Neural progenitor cell (in vitro differentiated cells): ENCODE data around the gene CSRNP3. TPM values are rescaled to one million over a fixed set of nuclear protein-coding genes. Genes with fewer than 3 reads are reported as not detected.
"Not testable (repeated sequence)": the region's sequence is repeated elsewhere in the genome, so short reads cannot be mapped to it uniquely, and the experiment has no call there.

Source experiments
- DNase-seq: peaks from one replicate; pipeline ENCODE4 v3.0.0-alpha.2; 2016; ENCODE audit warnings: low spot score
- H2AFZ ChIP-seq: fragments of 200-600 bp; sonication (generic); replicated peaks from 2 replicates; pipeline ENCODE4 v1.6.1; 2016; ENCODE audit warnings: antibody characterized with exemption
- H3F3A ChIP-seq: fragments of 200-600 bp; sonication (generic); 2 replicates; pipeline ENCODE4 v1.6.1; 2016; ENCODE audit warnings: antibody characterized with exemption, low read depth
- H3K27ac ChIP-seq: fragments of 200-600 bp; sonication (generic); 2 replicates; pipeline ENCODE4 v1.5.1; 2016; ENCODE audit warnings: mild to moderate bottlenecking
- H3K27me3 ChIP-seq: fragments of 200-600 bp; sonication (generic); 2 replicates; pipeline ENCODE4 v1.6.1; 2016; ENCODE audit warnings: mild to moderate bottlenecking, moderate library complexity
- H3K36me3 ChIP-seq: fragments of 200-600 bp; sonication (generic); 2 replicates; pipeline ENCODE4 v1.5.1; 2016
- H3K4me1 ChIP-seq: fragments of 200-600 bp; sonication (generic); 2 replicates; pipeline ENCODE4 v1.6.1; 2016; ENCODE audit warnings: mixed run types
- H3K4me2 ChIP-seq: fragments of 200-600 bp; sonication (generic); 2 replicates; pipeline ENCODE4 v1.6.1; 2016
- H3K4me3 ChIP-seq: fragments of 200-600 bp; sonication (generic); 2 replicates; pipeline ENCODE4 v1.5.1; 2016
- H3K79me2 ChIP-seq: fragments of 200-600 bp; sonication (generic); 2 replicates; pipeline ENCODE4 v1.6.1; 2016; ENCODE audit warnings: low read depth
- H3K9ac ChIP-seq: fragments of 200-600 bp; sonication (generic); 2 replicates; pipeline ENCODE4 v1.6.1; 2016
- H3K9me3 ChIP-seq: fragments of 200-600 bp; sonication (generic); 2 replicates; pipeline ENCODE4 v1.5.1; 2016; ENCODE audit warnings: low read depth
- H4K20me1 ChIP-seq: fragments of 200-600 bp; sonication (generic); 2 replicates; pipeline ENCODE4 v1.6.1; 2016; ENCODE audit warnings: low read depth
- H3K27ac Mint-ChIP-seq: 3 replicates; pipeline ENCODE4 v1.8.0; 2021; ENCODE audit warnings: mixed read lengths
- H3K27me3 Mint-ChIP-seq: 2 replicates; pipeline ENCODE4 v1.8.0; 2022; ENCODE audit warnings: low read depth, mild to moderate bottlenecking, inconsistent platforms, moderate library complexity, mixed read lengths; ENCODE audit not compliant: insufficient read depth
- H3K36me3 Mint-ChIP-seq: 3 replicates; pipeline ENCODE4 v1.8.0; 2021; ENCODE audit warnings: mixed read lengths
- H3K4me1 Mint-ChIP-seq: 3 replicates; pipeline ENCODE4 v1.8.0; 2021; ENCODE audit warnings: mixed read lengths
- H3K4me3 Mint-ChIP-seq: 3 replicates; pipeline ENCODE4 v1.8.0; 2021; ENCODE audit warnings: mild to moderate bottlenecking, moderate library complexity, mixed read lengths
- H3K9me3 Mint-ChIP-seq: 3 replicates; pipeline ENCODE4 v1.8.0; 2020; ENCODE audit warnings: mixed read lengths
- CTCF ChIP-seq: fragments of 200-600 bp; sonication (generic); IDR thresholded peaks from 2 replicates; pipeline ENCODE4 v1.5.1; 2017; ENCODE audit warnings: antibody characterized with exemption, mild to moderate bottlenecking
- EZH2 ChIP-seq: fragments of 200-600 bp; sonication (generic); IDR thresholded peaks from 2 replicates; pipeline ENCODE4 v1.6.1; 2017; ENCODE audit warnings: antibody characterized with exemption, mild to moderate bottlenecking, moderate library complexity
- EZH2phosphoT487 ChIP-seq: fragments of 200-600 bp; sonication (generic); IDR thresholded peaks from 2 replicates; pipeline ENCODE4 v1.6.1; 2017; ENCODE audit warnings: antibody characterized with exemption
- total RNA-seq: library from RNA; depleted of rRNA; stranded (reverse); fragments of >200 nt; gene quantifications from 2 replicates; pipeline ENCODE4 v1.2.3, GENCODE V29; 2015; ENCODE audit warnings: low replicate concordance

The CSRNP3 gene
- total RNA-seq, 1 donor from 2014 or later: 16.9 TPM

DNA sequence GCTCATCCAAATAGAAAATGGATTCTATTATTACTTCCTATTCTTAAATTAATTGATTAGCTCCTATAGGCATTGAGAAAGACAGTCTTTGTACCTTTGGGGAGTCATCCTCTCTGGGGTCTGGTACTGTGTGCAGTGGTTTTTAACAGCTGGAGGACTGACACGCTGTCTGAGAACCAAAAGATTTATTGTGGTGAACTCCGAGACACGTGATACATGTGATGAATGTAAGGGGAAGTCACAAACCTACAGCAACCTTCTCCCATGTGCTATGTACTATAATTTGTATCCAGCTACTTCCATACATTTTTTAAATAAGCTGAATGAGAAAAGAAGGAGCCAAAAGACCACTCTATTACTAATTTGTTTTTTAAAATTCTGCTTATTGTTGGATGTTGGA is 190.9 kb downstream of the CSRNP3 start:
- no peak for DNase-seq
- H4K20me1 ChIP-seq: no peaks in the 10 kb centered on the region
- H3K4me3 ChIP-seq: no peak overlapping the region
- H3K79me2 ChIP-seq: no peaks in the 10 kb centered on the region
- no peak for TF ChIP-seq CTCF
- TF ChIP-seq EZH2: no peak
- H3F3A ChIP-seq: no peaks in the 10 kb centered on the region
- no peaks in the 10 kb centered on the region for H3K27me3 Mint-ChIP-seq
- no peak overlapping the region for H3K4me2 ChIP-seq
- no peak overlapping the region for H3K27ac ChIP-seq
- H3K4me1 Mint-ChIP-seq: no peaks in the 10 kb centered on the region
- no peak overlapping the region for H3K9ac ChIP-seq
- H3K36me3 Mint-ChIP-seq: peaks cover 77% of the 10 kb centered on the region
- H3K27me3 ChIP-seq: no peaks in the 10 kb centered on the region
- H3K27ac Mint-ChIP-seq: no peak overlapping the region
- no peaks in the 10 kb centered on the region for H3K9me3 ChIP-seq
- H3K36me3 ChIP-seq: peaks cover 11% of the 10 kb centered on the region
- H3K4me1 ChIP-seq: no peaks in the 10 kb centered on the region
- H3K4me3 Mint-ChIP-seq: no peak overlapping the region
- H2AFZ ChIP-seq: no peak overlapping the region
- no peaks in the 10 kb centered on the region for H3K9me3 Mint-ChIP-seq

- Histone ChIP-seq H4K20me1 (no peaks in the 10 kb centered on the region), H2AFZ (no peak overlapping the region), H3K9ac (no peak overlapping the region), H3K27ac (no peak overlapping the region), H3K4me2 (no peak overlapping the region), H3K9me3 (no peaks in the 10 kb centered on the region), H3K4me1 (no peaks in the 10 kb centered on the region), H3F3A (no peaks in the 10 kb centered on the region), H3K79me2 (no peaks in the 10 kb centered on the region), H3K36me3 (peaks cover 11% of the 10 kb centered on the region), H3K4me3 (no peak overlapping the region), H3K27me3 (no peaks in the 10 kb centered on the region)
- Mint-ChIP-seq H3K27ac (no peak overlapping the region), H3K4me3 (no peak overlapping the region), H3K4me1 (no peaks in the 10 kb centered on the region), H3K27me3 (no peaks in the 10 kb centered on the region), H3K9me3 (no peaks in the 10 kb centered on the region), H3K36me3 (peaks cover 67% of the 10 kb centered on the region)
- TF ChIP-seq EZH2phosphoT487: no peak
- TF ChIP-seq EZH2: no peak
- no peak for TF ChIP-seq CTCF
- no peak for DNase-seq
These were observed 193.2 kb downstream of the CSRNP3 start for GRCh38 chr2:165662720-165663119.

- Histone ChIP-seq H3K4me1 (no peaks in the 10 kb centered on the region), H3K4me3 (no peak overlapping the region), H3K4me2 (no peak overlapping the region), H4K20me1 (no peaks in the 10 kb centered on the region), H3K9ac (no peak overlapping the region), H3K27ac (no peak overlapping the region), H2AFZ (no peak overlapping the region), H3K79me2 (no peaks in the 10 kb centered on the region), H3K36me3 (peaks cover 9% of the 10 kb centered on the region), H3K27me3 (no peaks in the 10 kb centered on the region), H3F3A (no peaks in the 10 kb centered on the region), H3K9me3 (no peaks in the 10 kb centered on the region)
- H3K9me3 Mint-ChIP-seq: no peaks in the 10 kb centered on the region
- no peaks in the 10 kb centered on the region for H3K27me3 Mint-ChIP-seq
- DNase-seq: no peak
- H3K36me3 Mint-ChIP-seq: peaks cover 61% of the 10 kb centered on the region
- no peak overlapping the region for H3K4me3 Mint-ChIP-seq
- H3K4me1 Mint-ChIP-seq: no peaks in the 10 kb centered on the region
- peak overlapping the region; percentile 32 for H3K27ac Mint-ChIP-seq
- TF ChIP-seq EZH2: no peak
These were observed 196.1 kb downstream of the CSRNP3 start for GRCh38 chr2:165665614-165666013.

DNA sequence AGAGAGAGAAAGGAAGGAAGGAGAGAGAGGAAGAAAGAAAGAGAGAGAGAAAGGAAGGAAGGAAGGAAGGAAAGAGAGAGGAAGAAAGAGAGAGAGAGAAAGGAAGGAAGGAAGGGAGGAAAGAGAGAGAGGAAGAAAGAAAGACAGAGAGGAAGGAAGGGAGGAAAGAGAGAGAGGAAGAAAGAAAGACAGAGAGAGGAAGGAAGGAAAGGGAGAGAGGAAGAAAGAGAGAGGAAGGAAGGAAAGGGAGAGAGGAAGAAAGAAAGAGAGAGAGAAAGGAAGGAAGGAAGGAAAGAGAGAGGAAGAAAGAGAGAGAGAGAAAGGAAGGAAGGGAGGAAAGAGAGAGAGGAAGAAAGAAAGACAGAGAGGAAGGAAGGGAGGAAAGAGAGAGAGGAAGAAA is 196.6 kb downstream of the CSRNP3 start:
- H3K27ac Mint-ChIP-seq, H3K4me1 ChIP-seq, H3F3A ChIP-seq, H3K27me3 Mint-ChIP-seq, H2AFZ ChIP-seq, H3K27me3 ChIP-seq, H3K4me2 ChIP-seq, H3K9me3 ChIP-seq, H3K4me3 ChIP-seq, H3K9me3 Mint-ChIP-seq, H4K20me1 ChIP-seq, H3K9ac ChIP-seq, H3K79me2 ChIP-seq, DNase-seq, H3K4me3 Mint-ChIP-seq, H3K27ac ChIP-seq, H3K4me1 Mint-ChIP-seq: not testable (repeated sequence)
- peaks cover 63% of the 10 kb centered on the region for H3K36me3 Mint-ChIP-seq
- peaks cover 11% of the 10 kb centered on the region for H3K36me3 ChIP-seq
